Progenitor cell of endocrine pancreas (in vitro differentiated cells): ENCODE results near the gene HNMT. TPM values are rescaled to one million over a fixed set of nuclear protein-coding genes. Genes with fewer than 3 reads are reported as not detected.

ENCODE experiments used
- DNase-seq: peaks from one replicate; pipeline ENCODE4 v3.0.0; 2021; ENCODE audit warnings: low spot score; ENCODE audit not compliant: unreplicated experiment
- H3K27ac Mint-ChIP-seq: 2 replicates; pipeline ENCODE4 v1.8.0; 2021; ENCODE audit warnings: mild to moderate bottlenecking, moderate library complexity, mixed read lengths
- H3K27me3 Mint-ChIP-seq: 2 replicates; pipeline ENCODE4 v1.8.0; 2021; ENCODE audit warnings: mixed read lengths
- H3K36me3 Mint-ChIP-seq: 2 replicates; pipeline ENCODE4 v1.8.0; 2022; ENCODE audit warnings: mixed read lengths; ENCODE audit not compliant: insufficient read depth
- H3K4me1 Mint-ChIP-seq: 2 replicates; pipeline ENCODE4 v1.8.0; 2021; ENCODE audit warnings: low read depth, mixed read lengths
- H3K4me3 Mint-ChIP-seq: 2 replicates; pipeline ENCODE4 v1.8.0; 2021; ENCODE audit warnings: low read depth, mild to moderate bottlenecking, moderate library complexity, mixed read lengths
- H3K9me3 Mint-ChIP-seq: 2 replicates; pipeline ENCODE4 v1.8.0; 2021; ENCODE audit warnings: low read depth, mixed read lengths
- total RNA-seq: library from RNA; stranded (reverse); gene quantifications from 2 replicates; pipeline ENCODE4 v1.2.1, GENCODE V29; 2021
- TF ChIP-seq, protein P1 (sequence below): fragments of 200-600 bp; sonication (generic); IDR thresholded peaks from one replicate; pipeline ENCODE4 v1.5.0; 2021; ENCODE audit warnings: antibody characterized with exemption, mild to moderate bottlenecking; ENCODE audit not compliant: unreplicated experiment

HNMT gene
- total RNA-seq, 1 donor from 2014 or later, result 17.6 TPM

DNA sequence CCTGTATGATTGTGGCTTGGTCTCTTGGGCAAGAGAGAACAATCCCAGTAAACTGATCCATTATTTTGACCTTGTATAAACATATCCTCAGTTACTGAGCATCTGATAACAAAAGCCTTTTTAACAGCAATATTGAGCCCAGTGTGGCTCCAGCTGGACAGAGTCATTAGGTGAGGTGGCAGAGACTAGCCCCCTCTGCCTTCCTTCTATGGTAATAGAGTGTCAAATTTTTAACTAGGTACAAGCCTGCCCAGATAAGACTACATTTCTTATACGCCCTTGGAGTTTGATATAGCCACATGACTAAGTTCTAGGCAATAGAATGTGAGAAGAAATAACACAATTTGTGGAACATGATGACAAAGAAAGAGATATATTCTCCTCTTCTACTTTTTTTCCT is 56.2 kb downstream of the HNMT start:
- Mint-ChIP-seq H3K4me3 (no peak overlapping the region), H3K27ac (no peak overlapping the region), H3K9me3 (no peaks in the 10 kb centered on the region), H3K4me1 (peaks cover 8% of the 10 kb centered on the region), H3K36me3 (no peaks in the 10 kb centered on the region), H3K27me3 (no peaks in the 10 kb centered on the region)
- DNase-seq, result no peak
- TF ChIP-seq, protein P1, sequence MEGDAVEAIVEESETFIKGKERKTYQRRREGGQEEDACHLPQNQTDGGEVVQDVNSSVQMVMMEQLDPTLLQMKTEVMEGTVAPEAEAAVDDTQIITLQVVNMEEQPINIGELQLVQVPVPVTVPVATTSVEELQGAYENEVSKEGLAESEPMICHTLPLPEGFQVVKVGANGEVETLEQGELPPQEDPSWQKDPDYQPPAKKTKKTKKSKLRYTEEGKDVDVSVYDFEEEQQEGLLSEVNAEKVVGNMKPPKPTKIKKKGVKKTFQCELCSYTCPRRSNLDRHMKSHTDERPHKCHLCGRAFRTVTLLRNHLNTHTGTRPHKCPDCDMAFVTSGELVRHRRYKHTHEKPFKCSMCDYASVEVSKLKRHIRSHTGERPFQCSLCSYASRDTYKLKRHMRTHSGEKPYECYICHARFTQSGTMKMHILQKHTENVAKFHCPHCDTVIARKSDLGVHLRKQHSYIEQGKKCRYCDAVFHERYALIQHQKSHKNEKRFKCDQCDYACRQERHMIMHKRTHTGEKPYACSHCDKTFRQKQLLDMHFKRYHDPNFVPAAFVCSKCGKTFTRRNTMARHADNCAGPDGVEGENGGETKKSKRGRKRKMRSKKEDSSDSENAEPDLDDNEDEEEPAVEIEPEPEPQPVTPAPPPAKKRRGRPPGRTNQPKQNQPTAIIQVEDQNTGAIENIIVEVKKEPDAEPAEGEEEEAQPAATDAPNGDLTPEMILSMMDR, result no peak

- Mint-ChIP-seq H3K27ac (no peak overlapping the region), H3K4me1 (peaks cover 8% of the 10 kb centered on the region), H3K27me3 (no peaks in the 10 kb centered on the region), H3K36me3 (no peaks in the 10 kb centered on the region), H3K9me3 (no peaks in the 10 kb centered on the region), H3K4me3 (no peak overlapping the region)
- TF ChIP-seq, protein P1, result no peak
- DNase-seq, result no peak
These were observed 56.9 kb downstream of the HNMT start for GRCh38 chr2:138021154-138021553.

GRCh38 chr2:138023298-138023697 is 59.0 kb downstream of the HNMT start:
- TF ChIP-seq, protein P1, result no peak
- H3K4me1 Mint-ChIP-seq, result peaks cover 8% of the 10 kb centered on the region
- no peak overlapping the region for H3K27ac Mint-ChIP-seq
- H3K27me3 Mint-ChIP-seq, result no peaks in the 10 kb centered on the region
- H3K4me3 Mint-ChIP-seq, result no peak overlapping the region
- no peaks in the 10 kb centered on the region for H3K9me3 Mint-ChIP-seq
- H3K36me3 Mint-ChIP-seq, result no peaks in the 10 kb centered on the region
- DNase-seq, result no peak

DNA sequence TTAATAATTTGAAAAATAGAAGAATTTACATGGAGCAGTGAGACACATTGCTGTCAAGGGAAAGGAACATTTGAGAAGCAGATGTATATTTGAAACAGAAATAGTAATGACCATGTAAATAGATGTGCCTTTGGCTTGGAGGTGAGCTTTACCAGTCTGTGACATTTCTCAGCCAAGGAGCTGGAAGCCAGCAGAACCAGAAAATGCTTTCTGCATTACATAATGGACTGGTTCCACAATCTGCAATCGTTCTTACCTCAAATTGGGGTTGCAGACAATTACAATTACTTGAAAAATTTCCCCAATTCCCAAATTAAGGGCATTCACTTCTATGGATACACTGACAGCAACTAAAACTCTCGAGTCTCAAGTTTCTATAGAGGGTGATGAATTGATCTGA is 59.7 kb downstream of the HNMT start:
- H3K4me1 Mint-ChIP-seq, result peaks cover 8% of the 10 kb centered on the region
- H3K27me3 Mint-ChIP-seq, result no peaks in the 10 kb centered on the region
- no peak overlapping the region for H3K4me3 Mint-ChIP-seq
- TF ChIP-seq, protein P1, result no peak
- no peak overlapping the region for H3K27ac Mint-ChIP-seq
- DNase-seq, result no peak
- no peaks in the 10 kb centered on the region for H3K9me3 Mint-ChIP-seq
- no peaks in the 10 kb centered on the region for H3K36me3 Mint-ChIP-seq

DNA sequence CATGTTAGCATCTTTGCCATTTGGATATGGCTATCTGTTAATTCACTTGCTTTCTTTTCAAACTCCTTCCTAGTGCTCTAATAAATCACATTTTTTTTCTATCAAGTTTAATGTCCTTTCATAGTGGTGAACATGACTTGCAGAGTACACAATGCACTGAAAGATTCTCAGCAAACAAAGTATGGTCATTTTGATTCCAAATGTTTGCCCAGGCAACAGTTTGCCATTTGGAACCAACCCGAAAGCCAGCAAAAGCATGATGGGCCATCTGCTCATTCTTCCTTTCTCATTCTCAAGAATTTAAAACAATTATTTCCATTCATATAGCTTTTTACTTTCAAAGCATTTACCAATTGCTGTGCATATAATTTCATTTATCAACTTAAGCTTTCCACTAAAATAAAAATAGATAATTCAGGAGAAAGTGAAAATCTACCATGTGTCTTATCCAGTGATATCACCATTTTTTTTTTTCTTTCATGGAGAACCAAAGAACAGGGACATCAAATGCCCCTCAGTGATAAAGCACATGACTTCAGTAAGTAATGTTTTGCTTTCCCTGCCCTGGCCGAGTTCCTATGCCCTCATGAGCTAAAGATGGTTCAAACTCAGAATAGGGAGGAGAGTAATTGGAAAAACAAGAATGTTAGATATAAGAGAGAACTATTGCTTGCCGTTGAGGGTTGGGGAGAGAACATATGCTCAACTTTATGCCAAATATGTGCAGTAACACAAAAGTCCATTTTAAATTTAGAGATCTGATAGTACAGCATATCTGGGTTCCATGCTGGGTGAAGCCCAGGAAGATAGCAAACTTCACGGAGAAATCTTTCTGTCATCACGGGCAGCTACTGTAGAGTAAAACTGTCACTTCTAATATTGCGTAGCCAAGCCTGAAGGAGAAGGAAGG is 62.1 kb downstream of the HNMT start:
- H3K36me3 Mint-ChIP-seq, result no peaks in the 10 kb centered on the region
- H3K27me3 Mint-ChIP-seq, result no peaks in the 10 kb centered on the region
- TF ChIP-seq, protein P1, result no peak
- DNase-seq, result no peak
- H3K4me3 Mint-ChIP-seq, result no peak overlapping the region
- H3K27ac Mint-ChIP-seq, result no peak overlapping the region
- peaks cover 3% of the 10 kb centered on the region for H3K4me1 Mint-ChIP-seq
- H3K9me3 Mint-ChIP-seq, result no peaks in the 10 kb centered on the region
